ENCODE data around the gene KCNIP4. TPM values are rescaled to one million over a fixed set of nuclear protein-coding genes. Genes with fewer than 3 reads are reported as not detected.

KCNIP4 gene
- total RNA-seq, 1 experiment from 2014 or later: 0.91 TPM

GRCh38 chr4:21856301-21856700 is 92.3 kb downstream of the KCNIP4 start:
- no peak overlapping the region for H3K4me3 Mint-ChIP-seq (ENCODE audit: unreplicated experiment)

GRCh38 chr4:21849077-21849476 is 99.5 kb downstream of the KCNIP4 start:
- no TSS peak for BruUV-seq (replicated peaks)
- POLR2A ChIA-PET: no interaction called here
- no peak overlapping the region for H3K4me3 Mint-ChIP-seq (ENCODE audit: unreplicated experiment)
- CTCF ChIA-PET: interaction anchor here (0.7 kb wide), 1 partner anchor 539 kb away, joined by 4 read pairs; no protein-coding TSS in a partner anchor
- H3K27me3 Mint-ChIP-seq (ENCODE audit: insufficient read depth, unreplicated experiment): no peaks in the 10 kb centered on the region
- TF ChIP-seq, protein P1, sequence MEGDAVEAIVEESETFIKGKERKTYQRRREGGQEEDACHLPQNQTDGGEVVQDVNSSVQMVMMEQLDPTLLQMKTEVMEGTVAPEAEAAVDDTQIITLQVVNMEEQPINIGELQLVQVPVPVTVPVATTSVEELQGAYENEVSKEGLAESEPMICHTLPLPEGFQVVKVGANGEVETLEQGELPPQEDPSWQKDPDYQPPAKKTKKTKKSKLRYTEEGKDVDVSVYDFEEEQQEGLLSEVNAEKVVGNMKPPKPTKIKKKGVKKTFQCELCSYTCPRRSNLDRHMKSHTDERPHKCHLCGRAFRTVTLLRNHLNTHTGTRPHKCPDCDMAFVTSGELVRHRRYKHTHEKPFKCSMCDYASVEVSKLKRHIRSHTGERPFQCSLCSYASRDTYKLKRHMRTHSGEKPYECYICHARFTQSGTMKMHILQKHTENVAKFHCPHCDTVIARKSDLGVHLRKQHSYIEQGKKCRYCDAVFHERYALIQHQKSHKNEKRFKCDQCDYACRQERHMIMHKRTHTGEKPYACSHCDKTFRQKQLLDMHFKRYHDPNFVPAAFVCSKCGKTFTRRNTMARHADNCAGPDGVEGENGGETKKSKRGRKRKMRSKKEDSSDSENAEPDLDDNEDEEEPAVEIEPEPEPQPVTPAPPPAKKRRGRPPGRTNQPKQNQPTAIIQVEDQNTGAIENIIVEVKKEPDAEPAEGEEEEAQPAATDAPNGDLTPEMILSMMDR (IDR thresholded peaks at IDR 0.05; ENCODE audit: unreplicated experiment): no peak
- no peaks in the 10 kb centered on the region for H3K36me3 Mint-ChIP-seq (ENCODE audit: insufficient read depth, unreplicated experiment)
- H3K27ac Mint-ChIP-seq (ENCODE audit: low read depth, unreplicated experiment): no peak overlapping the region
- peaks cover 6% of the 10 kb centered on the region for H3K4me1 Mint-ChIP-seq (ENCODE audit: insufficient read depth, unreplicated experiment)
- H3K9me3 Mint-ChIP-seq (ENCODE audit: unreplicated experiment): no peaks in the 10 kb centered on the region
- intact Hi-C loops (cut with micrococcal nuclease): no loop called here
- DNase-seq (ENCODE audit: unreplicated experiment): no peak

More at GRCh38 chr4:21856301-21856700, 92.3 kb downstream of the KCNIP4 start:
- BruUV-seq (replicated peaks): no TSS peak
- ChIA-PET CTCF (interaction anchor here (1.5 kb wide), 1 partner anchor 274 kb away, joined by 3 read pairs; no protein-coding TSS in a partner anchor), POLR2A (no interaction called here)
- H3K27me3 Mint-ChIP-seq (ENCODE audit: insufficient read depth, unreplicated experiment): no peaks in the 10 kb centered on the region
- H3K27ac Mint-ChIP-seq (ENCODE audit: low read depth, unreplicated experiment): no peak overlapping the region
- no peak for DNase-seq (ENCODE audit: unreplicated experiment)
- H3K36me3 Mint-ChIP-seq (ENCODE audit: insufficient read depth, unreplicated experiment): no peaks in the 10 kb centered on the region
- no peaks in the 10 kb centered on the region for H3K4me1 Mint-ChIP-seq (ENCODE audit: insufficient read depth, unreplicated experiment)
- intact Hi-C loops (cut with micrococcal nuclease): no loop called here
- no peaks in the 10 kb centered on the region for H3K9me3 Mint-ChIP-seq (ENCODE audit: unreplicated experiment)
- TF ChIP-seq, protein P1 (IDR thresholded peaks at IDR 0.05; ENCODE audit: unreplicated experiment): no peak

DNA sequence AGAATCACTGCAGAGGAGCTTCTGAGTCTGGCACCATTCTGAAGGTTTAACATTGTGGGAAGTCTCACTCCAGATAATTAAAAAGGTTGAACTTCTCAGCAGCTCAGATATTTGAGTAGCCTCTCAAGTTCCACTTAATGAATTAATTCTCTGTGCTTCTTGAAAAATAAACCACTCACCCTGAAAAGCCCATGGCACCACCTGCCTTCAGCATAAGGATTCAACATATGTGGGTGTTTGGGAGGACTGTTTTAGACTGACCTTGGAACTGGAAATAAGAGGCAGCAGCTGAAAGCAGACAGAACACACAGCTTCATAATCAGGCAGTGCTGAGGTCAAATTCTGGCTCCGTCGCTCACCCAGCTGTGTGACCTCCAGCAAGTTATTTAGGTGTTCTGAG is 100.6 kb downstream of the KCNIP4 start:
- TF ChIP-seq, protein P1 (IDR thresholded peaks at IDR 0.05; ENCODE audit: unreplicated experiment): no peak
- H3K9me3 Mint-ChIP-seq (ENCODE audit: unreplicated experiment): no peaks in the 10 kb centered on the region
- POLR2A ChIA-PET: interaction anchor here (0.7 kb wide), 1 partner anchor 747 kb away, joined by 4 read pairs; no protein-coding TSS in a partner anchor
- H3K4me3 Mint-ChIP-seq (ENCODE audit: unreplicated experiment): no peak overlapping the region
- CTCF ChIA-PET: no interaction called here
- DNase-seq (ENCODE audit: unreplicated experiment): no peak
- intact Hi-C loops (cut with micrococcal nuclease): no loop called here
- no peaks in the 10 kb centered on the region for H3K36me3 Mint-ChIP-seq (ENCODE audit: insufficient read depth, unreplicated experiment)
- no TSS peak for BruUV-seq (replicated peaks)
- H3K27me3 Mint-ChIP-seq (ENCODE audit: insufficient read depth, unreplicated experiment): no peaks in the 10 kb centered on the region
- peaks cover 6% of the 10 kb centered on the region for H3K4me1 Mint-ChIP-seq (ENCODE audit: insufficient read depth, unreplicated experiment)
- H3K27ac Mint-ChIP-seq (ENCODE audit: low read depth, unreplicated experiment): no peak overlapping the region

DNA sequence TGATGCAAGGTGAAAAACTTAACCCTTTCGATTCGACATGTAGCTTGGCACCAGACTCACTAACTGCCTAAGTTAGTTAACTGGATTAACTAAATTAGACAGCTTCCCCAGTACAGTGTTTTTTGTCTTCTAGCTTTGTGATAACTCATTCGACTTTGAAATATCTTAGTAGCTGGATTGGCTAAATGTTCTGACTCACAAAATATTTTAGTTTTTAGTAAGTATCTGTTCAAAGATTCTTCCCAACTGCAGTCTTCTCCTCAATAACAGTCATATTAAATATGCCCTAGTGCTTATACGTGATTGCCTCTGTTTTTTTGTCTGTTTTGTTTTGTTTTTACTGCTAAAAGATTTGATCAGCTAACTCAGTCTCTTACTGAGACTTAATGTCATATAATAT is 102.9 kb downstream of the KCNIP4 start:
- TF ChIP-seq, protein P1 (IDR thresholded peaks at IDR 0.05; ENCODE audit: unreplicated experiment): no peak
- ChIA-PET POLR2A (no interaction called here), CTCF (interaction anchor here (0.5 to 1.2 kb wide), 3 partner anchors 56 to 1854 kb away, joined by 3 to 6 read pairs (median 4); no protein-coding TSS in a partner anchor)
- Mint-ChIP-seq H3K27me3 (ENCODE audit: insufficient read depth, unreplicated experiment) (no peaks in the 10 kb centered on the region), H3K4me3 (ENCODE audit: unreplicated experiment) (no peak overlapping the region), H3K9me3 (ENCODE audit: unreplicated experiment) (no peaks in the 10 kb centered on the region), H3K4me1 (ENCODE audit: insufficient read depth, unreplicated experiment) (peaks cover 6% of the 10 kb centered on the region), H3K27ac (ENCODE audit: low read depth, unreplicated experiment) (no peak overlapping the region), H3K36me3 (ENCODE audit: insufficient read depth, unreplicated experiment) (no peaks in the 10 kb centered on the region)
- no peak for DNase-seq (ENCODE audit: unreplicated experiment)
- BruUV-seq (replicated peaks): no TSS peak
- intact Hi-C loops (cut with micrococcal nuclease): no loop called here
